Measurements from ENCODE around the gene ZNF304. TPM values are rescaled to one million over a fixed set of nuclear protein-coding genes. Genes with fewer than 3 reads are reported as not detected.

Gene ZNF304
- total and polyA plus RNA-seq, 2 of the 13 experiments (the other 11 are each of a cell fraction or from before 2014, with no cell fraction given), result 3.4 to 8.0 TPM

GRCh38 chr19:57389730-57390598, 38.9 kb downstream of the ZNF304 start, which contains the start of gene ZNF548 (continued):
- TF ChIP-seq MLX (CRISPR knock-in tag; IDR thresholded peaks at IDR 0.05), result no peak
- no peak for TF ChIP-seq FOXA3 (CRISPR knock-in tag; IDR thresholded peaks at IDR 0.05)
- no peak for TF ChIP-seq ZBTB1 (CRISPR knock-in tag; IDR thresholded peaks at IDR 0.05; ENCODE audit: borderline replicate concordance)
- peak; percentile 99 for TF ChIP-seq ZBTB21 (CRISPR knock-in tag; IDR thresholded peaks at IDR 0.05)
- no peak for TF ChIP-seq HMGA1 (CRISPR knock-in tag; conservative IDR thresholded peaks at IDR 0.05)
- TF ChIP-seq ZBTB7A (CRISPR knock-in tag; IDR thresholded peaks at IDR 0.05), result peak; percentile 75
- no peak for TF ChIP-seq NBN (conservative IDR thresholded peaks at IDR 0.05)
- TF ChIP-seq FOXP1 (IDR thresholded peaks at IDR 0.05), result no peak
- TF ChIP-seq FOXP1 (CRISPR knock-in tag; IDR thresholded peaks at IDR 0.05), result no peak
- TF ChIP-seq ZNF776 (CRISPR knock-in tag; IDR thresholded peaks at IDR 0.05), result no peak
- TF ChIP-seq BCLAF1 (IDR thresholded peaks at IDR 0.05), result no peak
- no peak; the same call in 1 of the 2 replicates for TF ChIP-seq SALL2 (CRISPR knock-in tag; IDR thresholded peaks at IDR 0.05)
- peak; percentile 19; the same call in 1 of the 2 replicates for TF ChIP-seq ZNF281 (CRISPR knock-in tag; IDR thresholded peaks at IDR 0.05; ENCODE audit: borderline replicate concordance)
- no peak for TF ChIP-seq ZNF329 (CRISPR knock-in tag; IDR thresholded peaks at IDR 0.05; ENCODE audit: low read depth)
- TF ChIP-seq ELK4 (CRISPR knock-in tag; IDR thresholded peaks at IDR 0.05; ENCODE audit: borderline replicate concordance), result no peak
- TF ChIP-seq MNT (IDR thresholded peaks at IDR 0.05), result peak; percentile 56
- peak; percentile 93 for TF ChIP-seq CEBPB (IDR thresholded peaks at IDR 0.05; ENCODE audit: borderline replicate concordance, low read depth, low read length)
- peak; percentile 99 for TF ChIP-seq GMEB2 (CRISPR knock-in tag; IDR thresholded peaks at IDR 0.05; ENCODE audit: low read depth)

Data from HepG2 (cell line).